Measurements from ENCODE around the gene HERC3.

DNA sequence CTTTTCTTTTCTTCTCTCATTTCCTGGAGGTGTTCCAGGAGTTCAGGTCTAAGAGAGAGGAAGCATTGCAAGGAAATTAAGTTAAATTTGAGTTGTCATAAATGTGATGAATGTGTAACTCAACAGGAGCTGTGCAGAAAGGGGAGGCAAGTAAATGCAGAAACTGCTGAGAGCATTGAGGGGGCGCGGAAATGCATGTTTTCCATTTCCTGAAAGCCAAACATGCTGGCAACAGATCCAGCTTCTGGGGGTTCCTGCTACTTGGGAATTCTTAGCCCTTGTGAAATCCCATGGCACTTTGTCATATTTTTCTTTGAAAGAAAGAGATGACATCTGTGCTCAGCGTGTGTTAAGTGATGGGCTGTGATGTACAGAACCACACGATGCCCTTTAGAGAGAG, 139.1 kb downstream of the HERC3 start:
- no peak for TF ChIP-seq POLR2AphosphoS5 (IDR thresholded peaks at IDR 0.05)
- TF ChIP-seq, protein P1, sequence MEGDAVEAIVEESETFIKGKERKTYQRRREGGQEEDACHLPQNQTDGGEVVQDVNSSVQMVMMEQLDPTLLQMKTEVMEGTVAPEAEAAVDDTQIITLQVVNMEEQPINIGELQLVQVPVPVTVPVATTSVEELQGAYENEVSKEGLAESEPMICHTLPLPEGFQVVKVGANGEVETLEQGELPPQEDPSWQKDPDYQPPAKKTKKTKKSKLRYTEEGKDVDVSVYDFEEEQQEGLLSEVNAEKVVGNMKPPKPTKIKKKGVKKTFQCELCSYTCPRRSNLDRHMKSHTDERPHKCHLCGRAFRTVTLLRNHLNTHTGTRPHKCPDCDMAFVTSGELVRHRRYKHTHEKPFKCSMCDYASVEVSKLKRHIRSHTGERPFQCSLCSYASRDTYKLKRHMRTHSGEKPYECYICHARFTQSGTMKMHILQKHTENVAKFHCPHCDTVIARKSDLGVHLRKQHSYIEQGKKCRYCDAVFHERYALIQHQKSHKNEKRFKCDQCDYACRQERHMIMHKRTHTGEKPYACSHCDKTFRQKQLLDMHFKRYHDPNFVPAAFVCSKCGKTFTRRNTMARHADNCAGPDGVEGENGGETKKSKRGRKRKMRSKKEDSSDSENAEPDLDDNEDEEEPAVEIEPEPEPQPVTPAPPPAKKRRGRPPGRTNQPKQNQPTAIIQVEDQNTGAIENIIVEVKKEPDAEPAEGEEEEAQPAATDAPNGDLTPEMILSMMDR (IDR thresholded peaks at IDR 0.05), result no peak
- TF ChIP-seq POLR2A (IDR thresholded peaks at IDR 0.05), result no peak
- no peak for TF ChIP-seq EP300 (IDR thresholded peaks at IDR 0.05)
